ENCODE measurements around the gene METTL16. TPM values are rescaled to one million over a fixed set of nuclear protein-coding genes. Genes with fewer than 3 reads are reported as not detected.

METTL16 gene
- total and polyA plus RNA-seq, 4 donors: 4.1 to 8.9 (median 6.6) TPM

DNA sequence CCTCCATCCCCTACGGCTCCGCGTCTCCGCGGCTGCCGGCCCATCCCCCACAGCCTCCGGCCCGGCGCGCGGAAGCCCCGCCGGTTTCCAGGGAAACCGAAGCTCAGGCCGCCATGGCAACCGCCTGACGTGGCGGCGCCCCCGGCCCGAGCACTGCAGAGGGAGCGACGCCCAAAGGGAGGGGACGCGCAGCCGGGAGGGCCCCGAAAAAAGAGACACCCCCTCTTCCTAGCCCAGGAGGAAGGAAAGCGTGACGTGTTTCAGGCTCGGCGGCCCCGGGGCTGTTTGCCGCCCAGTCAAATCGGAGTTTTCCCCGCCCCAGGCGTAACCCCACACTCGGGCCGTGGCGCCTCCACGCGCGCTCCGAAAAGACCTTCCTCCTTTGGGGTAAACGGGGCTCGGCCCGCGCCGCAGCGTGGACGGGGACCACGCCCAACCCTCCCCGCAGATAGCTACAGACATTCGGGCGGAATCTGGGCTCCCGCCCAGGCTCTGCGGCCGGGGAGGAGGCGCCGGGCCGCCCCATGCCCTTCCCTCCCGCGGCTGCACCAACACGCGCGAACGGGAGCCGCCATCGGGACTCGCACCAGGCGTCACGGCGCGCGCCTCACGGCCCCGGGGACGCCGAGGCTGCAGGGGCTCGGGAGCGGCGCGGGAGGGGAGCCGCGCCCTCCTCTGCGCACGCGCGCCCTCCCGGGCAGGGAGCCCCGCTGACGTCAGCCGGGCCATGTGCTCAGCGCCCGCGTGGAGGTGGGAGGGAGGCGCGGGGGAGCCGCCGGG, 118.3 kb downstream of the METTL16 start:
- H3K9ac ChIP-seq (ENCODE audit: low read depth in 1 of 2, low read length in 2 of 2): peak overlapping the region; percentile 56 to 74
- no peaks in the 10 kb centered on the region for H3K27me3 ChIP-seq (ENCODE audit: control insufficient read depth in 4 of 4, insufficient read depth in 4 of 4, low read length in 3 of 4)
- peak overlapping the region; percentile 99 for H3K27ac ChIP-seq (ENCODE audit: low read depth in 1 of 2, low read length in 2 of 2)
- peak overlapping the region; percentile 61 to 85 (median 68) for H3K4me3 ChIP-seq (ENCODE audit: low read depth in 1 of 3, low read length in 3 of 3)
- TF ChIP-seq, protein P1, sequence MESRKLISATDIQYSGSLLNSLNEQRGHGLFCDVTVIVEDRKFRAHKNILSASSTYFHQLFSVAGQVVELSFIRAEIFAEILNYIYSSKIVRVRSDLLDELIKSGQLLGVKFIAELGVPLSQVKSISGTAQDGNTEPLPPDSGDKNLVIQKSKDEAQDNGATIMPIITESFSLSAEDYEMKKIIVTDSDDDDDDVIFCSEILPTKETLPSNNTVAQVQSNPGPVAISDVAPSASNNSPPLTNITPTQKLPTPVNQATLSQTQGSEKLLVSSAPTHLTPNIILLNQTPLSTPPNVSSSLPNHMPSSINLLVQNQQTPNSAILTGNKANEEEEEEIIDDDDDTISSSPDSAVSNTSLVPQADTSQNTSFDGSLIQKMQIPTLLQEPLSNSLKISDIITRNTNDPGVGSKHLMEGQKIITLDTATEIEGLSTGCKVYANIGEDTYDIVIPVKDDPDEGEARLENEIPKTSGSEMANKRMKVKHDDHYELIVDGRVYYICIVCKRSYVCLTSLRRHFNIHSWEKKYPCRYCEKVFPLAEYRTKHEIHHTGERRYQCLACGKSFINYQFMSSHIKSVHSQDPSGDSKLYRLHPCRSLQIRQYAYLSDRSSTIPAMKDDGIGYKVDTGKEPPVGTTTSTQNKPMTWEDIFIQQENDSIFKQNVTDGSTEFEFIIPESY (IDR thresholded peaks at IDR 0.05): no peak
- no peak for TF ChIP-seq HNF4G (IDR thresholded peaks at IDR 0.05)
- peak; percentile 84 for DNase-seq (ENCODE audit: low spot score)
- peaks cover 16 to 45% (median 35%) of the 10 kb centered on the region in 4 donors for H3K4me1 ChIP-seq (ENCODE audit: control insufficient read depth in 4 of 4, insufficient read depth in 4 of 4, low read length in 3 of 4)
- WGBS: under 1% methylated on average over 99 of the region's 99 CpGs
- no peaks in the 10 kb centered on the region for H3K9me3 ChIP-seq (ENCODE audit: control insufficient read depth in 4 of 4, low read length in 3 of 4)
- H3K36me3 ChIP-seq (ENCODE audit: control insufficient read depth in 4 of 4, insufficient read depth in 3 of 4, low read depth in 1 of 4, low read length in 3 of 4): no peaks in the 10 kb centered on the region

DNA sequence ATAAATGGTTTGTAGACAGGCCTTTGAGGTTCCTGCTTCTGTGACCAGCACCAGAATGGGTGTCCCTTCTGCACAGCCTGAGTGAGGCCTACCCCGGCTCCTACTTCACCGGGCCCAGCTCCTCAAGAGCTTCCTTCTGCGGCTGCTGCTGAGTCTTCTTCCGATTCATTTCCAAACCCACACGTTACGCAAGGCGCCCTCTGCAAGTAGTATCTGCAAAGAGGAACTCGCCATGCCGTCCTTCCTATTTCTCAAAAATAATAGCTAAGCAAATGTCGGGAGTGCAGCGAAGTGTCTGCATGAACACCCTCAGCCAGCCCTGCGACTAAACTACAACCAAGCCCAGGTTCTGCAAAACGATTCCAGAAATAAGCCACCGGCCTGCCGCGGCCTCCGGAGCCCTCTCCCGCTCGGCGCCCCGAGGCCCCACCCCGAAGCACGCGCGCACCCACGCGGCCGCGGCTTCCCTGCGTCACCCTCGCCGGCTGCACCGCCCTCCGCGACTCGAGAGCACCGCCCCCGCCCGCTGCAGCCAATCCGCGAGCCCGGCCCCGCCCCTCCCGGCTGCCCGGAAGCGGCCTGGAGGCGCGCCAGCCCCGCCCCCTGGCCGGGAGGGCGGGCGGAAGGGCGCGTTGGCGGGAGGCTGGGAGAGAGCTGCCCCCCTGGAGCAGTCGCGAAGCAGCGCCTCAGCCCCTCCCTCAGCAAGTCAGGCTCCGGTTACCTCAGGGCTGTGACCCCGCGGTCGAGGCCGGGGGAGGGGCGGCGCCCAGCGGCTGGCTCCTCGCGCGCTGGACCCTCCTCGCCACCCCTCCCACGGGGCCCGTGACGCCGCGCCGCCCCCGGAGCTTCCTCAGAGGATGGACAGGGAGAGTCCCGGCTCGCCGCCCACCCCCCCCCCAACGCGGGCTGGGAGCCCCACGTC, 119.2 kb downstream of the METTL16 start:
- peaks cover 12 to 36% (median 27%) of the 10 kb centered on the region in 4 donors for H3K4me1 ChIP-seq (ENCODE audit: control insufficient read depth in 4 of 4, insufficient read depth in 4 of 4, low read length in 3 of 4)
- H3K36me3 ChIP-seq (ENCODE audit: control insufficient read depth in 4 of 4, insufficient read depth in 3 of 4, low read depth in 1 of 4, low read length in 3 of 4): peaks cover 0 to 5% (median 2%) of the 10 kb centered on the region in 4 donors
- peak; percentile 97 for DNase-seq (ENCODE audit: low spot score)
- TF ChIP-seq GABPA (IDR thresholded peaks at IDR 0.05 in 1 of 2, conservative IDR thresholded peaks at IDR 0.05 in 1 of 2): no peak
- peak in 1 of 2 donors; percentile 6 for TF ChIP-seq RAD21 (IDR thresholded peaks at IDR 0.05)
- peak in 1 of 2 donors; percentile 71 for TF ChIP-seq EGR1 (IDR thresholded peaks at IDR 0.05; ENCODE audit: low read depth in 2 of 2)
- TF ChIP-seq RXRA (IDR thresholded peaks at IDR 0.05): peak; percentile 64 to 67
- 2% methylated on average over 83 of the region's 83 CpGs for WGBS
- no peaks in the 10 kb centered on the region for H3K9me3 ChIP-seq (ENCODE audit: control insufficient read depth in 4 of 4, low read length in 3 of 4)
- H3K9ac ChIP-seq (ENCODE audit: low read depth in 1 of 2, low read length in 2 of 2): peak overlapping the region; percentile 56 to 68
- peak overlapping the region; percentile 47 to 68 (median 61) for H3K4me3 ChIP-seq (ENCODE audit: low read depth in 1 of 3, low read length in 3 of 3)
- H3K27ac ChIP-seq (ENCODE audit: low read depth in 1 of 2, low read length in 2 of 2): peak overlapping the region; percentile 99
- no peaks in the 10 kb centered on the region for H3K27me3 ChIP-seq (ENCODE audit: control insufficient read depth in 4 of 4, insufficient read depth in 4 of 4, low read length in 3 of 4)

DNA sequence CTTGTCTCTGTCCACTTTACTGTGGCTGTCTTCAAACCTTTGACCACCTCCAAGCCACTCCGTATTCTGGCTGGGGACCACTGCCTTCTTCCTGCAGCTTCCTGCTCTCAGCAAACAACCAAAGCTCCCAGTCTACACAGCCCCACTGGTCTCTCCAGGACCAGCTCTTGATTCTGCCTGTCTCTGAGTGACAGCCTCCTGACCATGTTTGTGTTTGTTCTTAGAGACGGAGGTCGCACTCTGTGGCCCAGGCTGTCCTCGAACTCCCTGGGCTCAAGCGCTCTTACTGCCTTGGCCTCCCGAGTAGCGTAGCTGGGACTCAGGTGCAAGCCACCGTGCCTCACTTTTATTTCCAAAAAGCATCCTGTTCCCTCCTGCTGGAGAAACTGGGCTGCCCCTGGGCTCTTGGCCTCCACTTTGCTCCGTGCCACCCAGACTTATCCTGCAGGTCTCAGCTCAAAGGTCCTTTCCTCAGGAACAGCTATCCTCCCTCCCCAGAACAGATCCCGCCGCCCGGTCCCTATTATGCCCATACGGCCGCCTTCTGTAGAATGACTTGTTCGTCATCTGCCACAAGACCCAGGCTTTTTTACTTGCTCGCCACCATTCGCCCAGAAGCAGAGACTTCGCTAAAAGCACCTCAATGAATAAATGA, 120.0 kb downstream of the METTL16 start:
- peak overlapping the region; percentile 56 to 68 for H3K9ac ChIP-seq (ENCODE audit: low read depth in 1 of 2, low read length in 2 of 2)
- H3K4me1 ChIP-seq (ENCODE audit: control insufficient read depth in 4 of 4, insufficient read depth in 4 of 4, low read length in 3 of 4): peaks cover 7 to 32% (median 24%) of the 10 kb centered on the region in 4 donors
- peak overlapping the region; percentile 99 for H3K27ac ChIP-seq (ENCODE audit: low read depth in 1 of 2, low read length in 2 of 2)
- WGBS: 75% methylated on average over 18 of the region's 18 CpGs
- no peak for DNase-seq (ENCODE audit: low spot score)
- peaks cover 0 to 10% (median 5%) of the 10 kb centered on the region in 4 donors for H3K36me3 ChIP-seq (ENCODE audit: control insufficient read depth in 4 of 4, insufficient read depth in 3 of 4, low read depth in 1 of 4, low read length in 3 of 4)
- no peaks in the 10 kb centered on the region for H3K27me3 ChIP-seq (ENCODE audit: control insufficient read depth in 4 of 4, insufficient read depth in 4 of 4, low read length in 3 of 4)
- peak overlapping the region in 1 of 3 donors; percentile 68 for H3K4me3 ChIP-seq (ENCODE audit: low read depth in 1 of 3, low read length in 3 of 3)
- H3K9me3 ChIP-seq (ENCODE audit: control insufficient read depth in 4 of 4, low read length in 3 of 4): no peaks in the 10 kb centered on the region
- TF ChIP-seq TAF1 (conservative IDR thresholded peaks at IDR 0.05): no peak
- no peak for TF ChIP-seq JUND (IDR thresholded peaks at IDR 0.05)
- TF ChIP-seq ATF3 (IDR thresholded peaks at IDR 0.05): no peak
- no peak for TF ChIP-seq FOXA1 (IDR thresholded peaks at IDR 0.05)
- no peak for TF ChIP-seq RAD21 (IDR thresholded peaks at IDR 0.05)
- TF ChIP-seq, protein P1 (IDR thresholded peaks at IDR 0.05): no peak
- no peak for TF ChIP-seq HNF4G (IDR thresholded peaks at IDR 0.05)
- no peak for TF ChIP-seq HNF4A (conservative IDR thresholded peaks at IDR 0.05)
- TF ChIP-seq, protein P2, sequence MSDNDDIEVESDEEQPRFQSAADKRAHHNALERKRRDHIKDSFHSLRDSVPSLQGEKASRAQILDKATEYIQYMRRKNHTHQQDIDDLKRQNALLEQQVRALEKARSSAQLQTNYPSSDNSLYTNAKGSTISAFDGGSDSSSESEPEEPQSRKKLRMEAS (IDR thresholded peaks at IDR 0.05): no peak
- TF ChIP-seq, protein P3, sequence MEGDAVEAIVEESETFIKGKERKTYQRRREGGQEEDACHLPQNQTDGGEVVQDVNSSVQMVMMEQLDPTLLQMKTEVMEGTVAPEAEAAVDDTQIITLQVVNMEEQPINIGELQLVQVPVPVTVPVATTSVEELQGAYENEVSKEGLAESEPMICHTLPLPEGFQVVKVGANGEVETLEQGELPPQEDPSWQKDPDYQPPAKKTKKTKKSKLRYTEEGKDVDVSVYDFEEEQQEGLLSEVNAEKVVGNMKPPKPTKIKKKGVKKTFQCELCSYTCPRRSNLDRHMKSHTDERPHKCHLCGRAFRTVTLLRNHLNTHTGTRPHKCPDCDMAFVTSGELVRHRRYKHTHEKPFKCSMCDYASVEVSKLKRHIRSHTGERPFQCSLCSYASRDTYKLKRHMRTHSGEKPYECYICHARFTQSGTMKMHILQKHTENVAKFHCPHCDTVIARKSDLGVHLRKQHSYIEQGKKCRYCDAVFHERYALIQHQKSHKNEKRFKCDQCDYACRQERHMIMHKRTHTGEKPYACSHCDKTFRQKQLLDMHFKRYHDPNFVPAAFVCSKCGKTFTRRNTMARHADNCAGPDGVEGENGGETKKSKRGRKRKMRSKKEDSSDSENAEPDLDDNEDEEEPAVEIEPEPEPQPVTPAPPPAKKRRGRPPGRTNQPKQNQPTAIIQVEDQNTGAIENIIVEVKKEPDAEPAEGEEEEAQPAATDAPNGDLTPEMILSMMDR (IDR thresholded peaks at IDR 0.05; ENCODE audit: low read depth, low read length, missing input control): no peak
- no peak for TF ChIP-seq RXRA (IDR thresholded peaks at IDR 0.05)
- TF ChIP-seq YY1 (IDR thresholded peaks at IDR 0.05): no peak
- TF ChIP-seq EGR1 (IDR thresholded peaks at IDR 0.05; ENCODE audit: low read depth in 2 of 2): no peak
- no peak for TF ChIP-seq SP1 (IDR thresholded peaks at IDR 0.05)
